HepG2 (cell line): ENCODE results near the gene VWA7. TPM values are rescaled to one million over a fixed set of nuclear protein-coding genes. Genes with fewer than 3 reads are reported as not detected.
A peak's percentile ranks its signal among the peaks of the same experiment; 100 is the strongest.

Experiments used
- ATF5 ChIP-seq: sonication (generic); formaldehyde crosslinking; IDR thresholded peaks from 2 replicates; pipeline ENCODE4 v1.4.0; 2020; ENCODE audit warnings: mild to moderate bottlenecking, low read depth, missing genetic modification reagents
- FOSL2 ChIP-seq: sonication (generic); formaldehyde crosslinking; IDR thresholded peaks from 2 replicates; pipeline ENCODE4 v1.4.0; 2020; ENCODE audit warnings: missing genetic modification reagents
- GATA4 ChIP-seq: sonication (generic); IDR thresholded peaks from 2 replicates; pipeline ENCODE4 v1.6.1; 2016; ENCODE audit warnings: antibody characterized with exemption, low read depth, borderline replicate concordance
- IRF9 ChIP-seq: sonication (generic); formaldehyde crosslinking; IDR thresholded peaks from 2 replicates; pipeline ENCODE4 v1.8.0; 2022; ENCODE audit warnings: missing genetic modification reagents, mild to moderate bottlenecking, borderline replicate concordance
- PHB2 ChIP-seq: fragments of 450-650 bp; IDR thresholded peaks from 2 replicates; pipeline ENCODE4 v1.6.1; 2018; ENCODE audit not compliant: partially characterized antibody
- PRDM4 ChIP-seq: sonication (generic); formaldehyde crosslinking; IDR thresholded peaks from 2 replicates; pipeline ENCODE4 v1.9.0; 2021; ENCODE audit warnings: missing genetic modification reagents, borderline replicate concordance
- SMARCE1 ChIP-seq: fragments of 450-650 bp; IDR thresholded peaks from 2 replicates; pipeline ENCODE4 v1.6.1; 2017; ENCODE audit warnings: borderline replicate concordance
- ZNF230 ChIP-seq: sonication (generic); formaldehyde crosslinking; IDR thresholded peaks from 2 replicates; pipeline ENCODE4 v1.4.0; 2020; ENCODE audit warnings: mild to moderate bottlenecking, missing genetic modification reagents
- ZNF264 ChIP-seq: sonication (generic); formaldehyde crosslinking; IDR thresholded peaks from 2 replicates; pipeline ENCODE4 v1.4.0; 2020; ENCODE audit warnings: missing genetic modification reagents
- ZNF282 ChIP-seq: fragments of 450-650 bp; IDR thresholded peaks from 2 replicates; pipeline ENCODE4 v1.6.1; 2018; ENCODE audit not compliant: partially characterized antibody
- ZNF572 ChIP-seq: sonication (generic); formaldehyde crosslinking; IDR thresholded peaks from 2 replicates; pipeline ENCODE4 v1.5.1; 2020; ENCODE audit warnings: mild to moderate bottlenecking, missing genetic modification reagents
- ZNF710 ChIP-seq: sonication (generic); formaldehyde crosslinking; IDR thresholded peaks from 2 replicates; pipeline ENCODE4 v1.5.0; 2020; ENCODE audit warnings: mild to moderate bottlenecking, missing genetic modification reagents, borderline replicate concordance
- ZNF839 ChIP-seq: sonication (generic); formaldehyde crosslinking; IDR thresholded peaks from 2 replicates; pipeline ENCODE4 v1.4.0; 2020; ENCODE audit warnings: missing genetic modification reagents, mild to moderate bottlenecking, borderline replicate concordance
- ZSCAN12 ChIP-seq: sonication (generic); formaldehyde crosslinking; IDR thresholded peaks from 2 replicates; pipeline ENCODE4 v1.9.0; 2021; ENCODE audit warnings: mild to moderate bottlenecking, missing genetic modification reagents
- polyA plus RNA-seq, 8 experiments: library from polyadenylated mRNA; depleted of rRNA in 3 of 8; stranded (reverse) in 7 of 8; unstranded in 1 of 8; fragments of >200 nt; fragmentation: Illumina TruSeq in 4 of 8; extraction: Trizol in 4 of 8; gene quantifications; 2 replicates each; pipeline versions ENCODE4 v1.2.1 to v1.2.3, GENCODE V29; 2011 to 2016; ENCODE audit warnings: low read depth in 4 of 8, missing spikeins in 1 of 8, mixed read lengths in 1 of 8; ENCODE audit not compliant: insufficient read depth in 1 of 8
- total RNA-seq, 5 experiments: library from RNA; depleted of rRNA; stranded (reverse); fragments of >200 nt; fragmentation: Illumina TruSeq; extraction: Trizol; gene quantifications; 2 replicates each; pipeline ENCODE4 v1.2.3, GENCODE V29; 2016; ENCODE audit warnings: low read depth in 1 of 5
- TF ChIP-seq, protein P1 (sequence below): sonication (generic); formaldehyde crosslinking; IDR thresholded peaks from 2 replicates; pipeline ENCODE4 v1.4.0; 2020; ENCODE audit warnings: mild to moderate bottlenecking, missing genetic modification reagents
- TF ChIP-seq, protein P2 (sequence below): conservative IDR thresholded peaks from 2 replicates; pipeline ENCODE4 v1.6.1; 2018; ENCODE audit warnings: missing genetic modification reagents
- TF ChIP-seq, protein P3 (sequence below): IDR thresholded peaks from 2 replicates; pipeline ENCODE4 v1.6.1; 2016; ENCODE audit warnings: missing compliant biosample characterization, missing genetic modification reagents, borderline replicate concordance

The VWA7 gene
- total and polyA plus RNA-seq, 2 of the 13 experiments (the other 11 are each of a cell fraction or from before 2014, with no cell fraction given) = 0.86 to 3.3 TPM

GRCh38 chr6:31739639-31740396, 37.3 kb downstream of the VWA7 start, which contains the start of gene MSH5 (continued):
- TF ChIP-seq GATA4 = 0 out of 2 replicates have a peak, but pooled peaks have one; percentile 47
- TF ChIP-seq ZNF839 (CRISPR knock-in tag) = peak; percentile 83
- TF ChIP-seq, protein P1, sequence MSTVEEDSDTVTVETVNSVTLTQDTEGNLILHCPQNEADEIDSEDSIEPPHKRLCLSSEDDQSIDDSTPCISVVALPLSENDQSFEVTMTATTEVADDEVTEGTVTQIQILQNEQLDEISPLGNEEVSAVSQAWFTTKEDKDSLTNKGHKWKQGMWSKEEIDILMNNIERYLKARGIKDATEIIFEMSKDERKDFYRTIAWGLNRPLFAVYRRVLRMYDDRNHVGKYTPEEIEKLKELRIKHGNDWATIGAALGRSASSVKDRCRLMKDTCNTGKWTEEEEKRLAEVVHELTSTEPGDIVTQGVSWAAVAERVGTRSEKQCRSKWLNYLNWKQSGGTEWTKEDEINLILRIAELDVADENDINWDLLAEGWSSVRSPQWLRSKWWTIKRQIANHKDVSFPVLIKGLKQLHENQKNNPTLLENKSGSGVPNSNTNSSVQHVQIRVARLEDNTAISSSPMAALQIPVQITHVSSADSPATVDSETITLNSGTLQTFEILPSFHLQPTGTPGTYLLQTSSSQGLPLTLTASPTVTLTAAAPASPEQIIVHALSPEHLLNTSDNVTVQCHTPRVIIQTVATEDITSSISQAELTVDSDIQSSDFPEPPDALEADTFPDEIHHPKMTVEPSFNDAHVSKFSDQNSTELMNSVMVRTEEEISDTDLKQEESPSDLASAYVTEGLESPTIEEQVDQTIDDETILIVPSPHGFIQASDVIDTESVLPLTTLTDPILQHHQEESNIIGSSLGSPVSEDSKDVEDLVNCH = peak; percentile 95
- TF ChIP-seq ZSCAN12 (CRISPR knock-in tag) = peak; percentile 73; the same call in 1 of the 2 replicates
- TF ChIP-seq ZNF282 = no peak
- peak; percentile 39 for TF ChIP-seq FOSL2
- TF ChIP-seq, protein P2, sequence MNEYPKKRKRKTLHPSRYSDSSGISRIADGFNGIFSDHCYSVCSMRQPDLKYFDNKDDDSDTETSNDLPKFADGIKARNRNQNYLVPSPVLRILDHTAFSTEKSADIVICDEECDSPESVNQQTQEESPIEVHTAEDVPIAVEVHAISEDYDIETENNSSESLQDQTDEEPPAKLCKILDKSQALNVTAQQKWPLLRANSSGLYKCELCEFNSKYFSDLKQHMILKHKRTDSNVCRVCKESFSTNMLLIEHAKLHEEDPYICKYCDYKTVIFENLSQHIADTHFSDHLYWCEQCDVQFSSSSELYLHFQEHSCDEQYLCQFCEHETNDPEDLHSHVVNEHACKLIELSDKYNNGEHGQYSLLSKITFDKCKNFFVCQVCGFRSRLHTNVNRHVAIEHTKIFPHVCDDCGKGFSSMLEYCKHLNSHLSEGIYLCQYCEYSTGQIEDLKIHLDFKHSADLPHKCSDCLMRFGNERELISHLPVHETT = peak; percentile 87
- TF ChIP-seq IRF9 (CRISPR knock-in tag) = peak; percentile 99
- TF ChIP-seq ATF5 (CRISPR knock-in tag) = peak; percentile 99
- peak; percentile 92; the same call in 1 of the 2 replicates for TF ChIP-seq PRDM4 (CRISPR knock-in tag)
- TF ChIP-seq ZNF710 (CRISPR knock-in tag) = peak; percentile 82
- TF ChIP-seq PHB2 = no peak
- TF ChIP-seq, protein P3, sequence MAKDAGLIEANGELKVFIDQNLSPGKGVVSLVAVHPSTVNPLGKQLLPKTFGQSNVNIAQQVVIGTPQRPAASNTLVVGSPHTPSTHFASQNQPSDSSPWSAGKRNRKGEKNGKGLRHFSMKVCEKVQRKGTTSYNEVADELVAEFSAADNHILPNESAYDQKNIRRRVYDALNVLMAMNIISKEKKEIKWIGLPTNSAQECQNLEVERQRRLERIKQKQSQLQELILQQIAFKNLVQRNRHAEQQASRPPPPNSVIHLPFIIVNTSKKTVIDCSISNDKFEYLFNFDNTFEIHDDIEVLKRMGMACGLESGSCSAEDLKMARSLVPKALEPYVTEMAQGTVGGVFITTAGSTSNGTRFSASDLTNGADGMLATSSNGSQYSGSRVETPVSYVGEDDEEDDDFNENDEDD (CRISPR knock-in tag) = peak; percentile 100
- TF ChIP-seq SMARCE1 = no peak
- TF ChIP-seq ZNF572 (CRISPR knock-in tag) = no peak
- TF ChIP-seq ZNF264 (CRISPR knock-in tag) = no peak; the same call in 1 of the 2 replicates
- peak; percentile 97 for TF ChIP-seq ZNF230 (CRISPR knock-in tag)
